HepG2 (cell line): ENCODE measurements around the gene EXOSC7.

Experiments used
- CCDC6 ChIP-seq: sonication (generic); formaldehyde crosslinking; IDR thresholded peaks from 2 replicates; pipeline ENCODE4 v1.8.1; 2022; ENCODE audit warnings: mild to moderate bottlenecking, missing genetic modification reagents, moderate library complexity
- FOXA1 ChIP-seq, 2 experiments: fragments of 450-650 bp in 1 of 2; sonication (generic) in 1 of 2; formaldehyde crosslinking in 1 of 2; IDR thresholded peaks; 2 replicates each; pipeline versions ENCODE4 v1.4.0 to v1.6.1; 2016 to 2020; ENCODE audit warnings: missing genetic modification reagents in 1 of 2
- KLF9 ChIP-seq: IDR thresholded peaks from 2 replicates; pipeline ENCODE4 v1.6.1; 2016; ENCODE audit warnings: low read depth
- NR2F2 ChIP-seq: IDR thresholded peaks from 2 replicates; pipeline ENCODE4 v1.6.1; 2012; ENCODE audit warnings: low read depth, inconsistent platforms, borderline replicate concordance
- RNF2 ChIP-seq: fragments of 450-650 bp; conservative IDR thresholded peaks from 2 replicates; pipeline ENCODE4 v1.6.1; 2016; ENCODE audit warnings: low read depth
- SP1 ChIP-seq, 2 experiments: fragments of 450-650 bp in 1 of 2; sonication (generic) in 1 of 2; formaldehyde crosslinking in 1 of 2; IDR thresholded peaks; 2 replicates each; pipeline versions ENCODE4 v1.4.0 to v1.6.1; 2016 to 2020; ENCODE audit warnings: missing genetic modification reagents in 1 of 2
- SP2 ChIP-seq: sonication (generic); formaldehyde crosslinking; IDR thresholded peaks from 2 replicates; pipeline ENCODE4 v1.5.1; 2020; ENCODE audit warnings: mild to moderate bottlenecking, missing genetic modification reagents
- TCF12 ChIP-seq, 2 experiments: fragments of 450-650 bp in 1 of 2; sonication (generic) in 1 of 2; formaldehyde crosslinking in 1 of 2; IDR thresholded peaks; 2 replicates each; pipeline versions ENCODE4 v1.6.1 to v1.8.0; 2017 to 2022; ENCODE audit warnings: antibody characterized with exemption in 1 of 2, mild to moderate bottlenecking in 1 of 2, missing genetic modification reagents in 1 of 2, moderate library complexity in 1 of 2
- TCF7L2 ChIP-seq: IDR thresholded peaks from 2 replicates; pipeline ENCODE4 v1.6.1; 2011; ENCODE audit warnings: mild to moderate bottlenecking, low read depth, low read length, moderate library complexity
- ZFAT ChIP-seq: sonication (generic); formaldehyde crosslinking; conservative IDR thresholded peaks from 2 replicates; pipeline ENCODE4 v1.8.1; 2023; ENCODE audit warnings: missing genetic modification reagents, inconsistent platforms
- ZNF383 ChIP-seq: sonication (generic); formaldehyde crosslinking; IDR thresholded peaks from 2 replicates; pipeline ENCODE4 v1.4.0; 2020; ENCODE audit warnings: missing genetic modification reagents, mild to moderate bottlenecking, borderline replicate concordance
- ZNF740 ChIP-seq: sonication (generic); formaldehyde crosslinking; IDR thresholded peaks from 2 replicates; pipeline ENCODE4 v1.4.0; 2020; ENCODE audit warnings: missing genetic modification reagents
- TF ChIP-seq, protein P1 (sequence below): sonication (generic); formaldehyde crosslinking; IDR thresholded peaks from 2 replicates; pipeline ENCODE4 v1.8.1; 2023; ENCODE audit warnings: missing genetic modification reagents, inconsistent platforms, borderline replicate concordance

- TF ChIP-seq SP1 (IDR thresholded peaks at IDR 0.05) (no peak), SP1 (CRISPR knock-in tag; IDR thresholded peaks at IDR 0.05) (no peak), KLF9 (CRISPR knock-in tag) (no peak), ZNF740 (CRISPR knock-in tag) (no peak), ZNF383 (CRISPR knock-in tag) (no peak), TCF7L2 (no peak), NR2F2 (no peak), FOXA1 (IDR thresholded peaks at IDR 0.05) (no peak), FOXA1 (CRISPR knock-in tag; IDR thresholded peaks at IDR 0.05) (no peak), ZFAT (no peak), TCF12 (IDR thresholded peaks at IDR 0.05) (no peak), TCF12 (CRISPR knock-in tag; IDR thresholded peaks at IDR 0.05) (no peak), SP2 (no peak), CCDC6 (CRISPR knock-in tag) (no peak), RNF2 (no peak)
- TF ChIP-seq, protein P1, sequence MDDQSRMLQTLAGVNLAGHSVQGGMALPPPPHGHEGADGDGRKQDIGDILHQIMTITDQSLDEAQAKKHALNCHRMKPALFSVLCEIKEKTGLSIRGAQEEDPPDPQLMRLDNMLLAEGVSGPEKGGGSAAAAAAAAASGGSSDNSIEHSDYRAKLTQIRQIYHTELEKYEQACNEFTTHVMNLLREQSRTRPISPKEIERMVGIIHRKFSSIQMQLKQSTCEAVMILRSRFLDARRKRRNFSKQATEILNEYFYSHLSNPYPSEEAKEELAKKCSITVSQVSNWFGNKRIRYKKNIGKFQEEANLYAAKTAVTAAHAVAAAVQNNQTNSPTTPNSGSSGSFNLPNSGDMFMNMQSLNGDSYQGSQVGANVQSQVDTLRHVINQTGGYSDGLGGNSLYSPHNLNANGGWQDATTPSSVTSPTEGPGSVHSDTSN (CRISPR knock-in tag): no peak
Observed at GRCh38 chr3:44950275-44950734, 25.7 kb upstream of the EXOSC7 start.
